ENCODE measurements around the gene MC1R.

MC1R gene

GRCh38 chr16:89923640-89924296, 5.1 kb downstream of the MC1R start:
- DNase-seq (no peak), ATAC-seq (ENCODE audit: insufficient read depth, low read depth) (no peak)
- Histone ChIP-seq H3K9me3 (ENCODE audit: insufficient read depth, low read length, severe bottlenecking) (no peaks in the 10 kb centered on the region), H3K4me3 (ENCODE audit: low read depth in 1 of 2, low read length in 2 of 2) (no peak overlapping the region), H3K27me3 (ENCODE audit: insufficient read depth, low read length, poor library complexity) (peaks cover 39% of the 10 kb centered on the region), H4K20me1 (ENCODE audit: insufficient read depth, low read length) (peaks cover 61% of the 10 kb centered on the region), H3K79me2 (ENCODE audit: insufficient read depth, low read length) (no peaks in the 10 kb centered on the region), H3K36me3 (ENCODE audit: insufficient read depth, low read length) (no peaks in the 10 kb centered on the region), H3K27ac (ENCODE audit: low read length) (no peak overlapping the region), H3K4me2 (ENCODE audit: insufficient read depth, low read length) (no peak overlapping the region), H3K4me1 (ENCODE audit: insufficient read depth, low read length) (peaks cover 20% of the 10 kb centered on the region), H2AFZ (ENCODE audit: low read depth, low read length) (no peak overlapping the region), H3K9ac (ENCODE audit: low read depth, low read length) (no peak overlapping the region)
- TF ChIP-seq EZH2 (IDR thresholded peaks at IDR 0.05; ENCODE audit: borderline replicate concordance, low read depth, low read length, severe bottlenecking) (no peak), CTCF (IDR thresholded peaks at IDR 0.05; ENCODE audit: borderline replicate concordance, extremely low read depth, low read length, poor library complexity, severe bottlenecking) (no peak)

- H3K4me3 ChIP-seq (ENCODE audit: low read depth in 1 of 2, low read length in 2 of 2), result no peak overlapping the region
- H3K9ac ChIP-seq (ENCODE audit: low read depth, low read length), result no peak overlapping the region
These were observed 5.7 kb downstream of the MC1R start for GRCh38 chr16:89924297-89924924.

GRCh38 chr16:89924925-89925307, 6.3 kb downstream of the MC1R start:
- Histone ChIP-seq H3K9me3 (ENCODE audit: insufficient read depth, low read length, severe bottlenecking) (no peaks in the 10 kb centered on the region), H3K79me2 (ENCODE audit: insufficient read depth, low read length) (no peaks in the 10 kb centered on the region), H2AFZ (ENCODE audit: low read depth, low read length) (no peak overlapping the region), H3K27ac (ENCODE audit: low read length) (no peak overlapping the region), H3K4me2 (ENCODE audit: insufficient read depth, low read length) (no peak overlapping the region), H3K4me3 (ENCODE audit: low read depth in 1 of 2, low read length in 2 of 2) (no peak overlapping the region), H3K27me3 (ENCODE audit: insufficient read depth, low read length, poor library complexity) (peaks cover 35% of the 10 kb centered on the region), H4K20me1 (ENCODE audit: insufficient read depth, low read length) (peaks cover 50% of the 10 kb centered on the region), H3K9ac (ENCODE audit: low read depth, low read length) (no peak overlapping the region), H3K4me1 (ENCODE audit: insufficient read depth, low read length) (peaks cover 17% of the 10 kb centered on the region), H3K36me3 (ENCODE audit: insufficient read depth, low read length) (no peaks in the 10 kb centered on the region)
- DNase-seq (no peak), ATAC-seq (ENCODE audit: insufficient read depth, low read depth) (no peak)
- no peak for TF ChIP-seq EZH2 (IDR thresholded peaks at IDR 0.05; ENCODE audit: borderline replicate concordance, low read depth, low read length, severe bottlenecking)
- TF ChIP-seq CTCF (IDR thresholded peaks at IDR 0.05; ENCODE audit: borderline replicate concordance, extremely low read depth, low read length, poor library complexity, severe bottlenecking), result no peak

More at GRCh38 chr16:89924297-89924924, 5.7 kb downstream of the MC1R start:
- peaks cover 17% of the 10 kb centered on the region for H3K4me1 ChIP-seq (ENCODE audit: insufficient read depth, low read length)
- no peak overlapping the region for H2AFZ ChIP-seq (ENCODE audit: low read depth, low read length)
- TF ChIP-seq EZH2 (IDR thresholded peaks at IDR 0.05; ENCODE audit: borderline replicate concordance, low read depth, low read length, severe bottlenecking), result no peak
- ATAC-seq (ENCODE audit: insufficient read depth, low read depth) (peak; percentile 32; the same call in 1 of the 3 replicates), DNase-seq (peak; percentile 57)
- no peaks in the 10 kb centered on the region for H3K79me2 ChIP-seq (ENCODE audit: insufficient read depth, low read length)
- no peak overlapping the region for H3K4me2 ChIP-seq (ENCODE audit: insufficient read depth, low read length)
- H3K36me3 ChIP-seq (ENCODE audit: insufficient read depth, low read length), result no peaks in the 10 kb centered on the region
- H3K27me3 ChIP-seq (ENCODE audit: insufficient read depth, low read length, poor library complexity), result peaks cover 39% of the 10 kb centered on the region
- no peaks in the 10 kb centered on the region for H3K9me3 ChIP-seq (ENCODE audit: insufficient read depth, low read length, severe bottlenecking)
- H3K27ac ChIP-seq (ENCODE audit: low read length), result no peak overlapping the region
- peaks cover 55% of the 10 kb centered on the region for H4K20me1 ChIP-seq (ENCODE audit: insufficient read depth, low read length)

- Histone ChIP-seq H3K9me3 (ENCODE audit: insufficient read depth, low read length, severe bottlenecking) (no peaks in the 10 kb centered on the region), H3K4me1 (ENCODE audit: insufficient read depth, low read length) (peaks cover 17% of the 10 kb centered on the region), H4K20me1 (ENCODE audit: insufficient read depth, low read length) (peaks cover 43% of the 10 kb centered on the region), H2AFZ (ENCODE audit: low read depth, low read length) (no peak overlapping the region; the same call in 1 of the 2 replicates), H3K27me3 (ENCODE audit: insufficient read depth, low read length, poor library complexity) (peaks cover 27% of the 10 kb centered on the region), H3K4me3 (ENCODE audit: low read depth in 1 of 2, low read length in 2 of 2) (peak overlapping the region in 1 of 2 experiments; percentile 60; a peak in 3 of 4 replicates), H3K9ac (ENCODE audit: low read depth, low read length) (peak overlapping the region; percentile 32; the same call in 1 of the 2 replicates), H3K27ac (ENCODE audit: low read length) (no peak overlapping the region), H3K36me3 (ENCODE audit: insufficient read depth, low read length) (no peaks in the 10 kb centered on the region), H3K79me2 (ENCODE audit: insufficient read depth, low read length) (no peaks in the 10 kb centered on the region), H3K4me2 (ENCODE audit: insufficient read depth, low read length) (peak overlapping the region; percentile 94)
- no peak for TF ChIP-seq CTCF (IDR thresholded peaks at IDR 0.05; ENCODE audit: borderline replicate concordance, extremely low read depth, low read length, poor library complexity, severe bottlenecking)
- no peak for TF ChIP-seq EZH2 (IDR thresholded peaks at IDR 0.05; ENCODE audit: borderline replicate concordance, low read depth, low read length, severe bottlenecking)
- no peak for DNase-seq
- peak; percentile 43; the same call in 2 of the 3 replicates for ATAC-seq (ENCODE audit: insufficient read depth, low read depth)
These were observed 7.0 kb downstream of the MC1R start for GRCh38 chr16:89925596-89926079.

Measured in DND-41 (cell line).